OCI-M2 (cell line): ENCODE results near the gene HPCA.

Experiments
- DNase-seq: peaks from one replicate; lab custom pipeline; 2025; ENCODE audit not compliant: unreplicated experiment; lab: John Stamatoyannopoulos, UW

HPCA gene

GRCh38 chr1:32870615-32871363 is 15.5 kb upstream of the HPCA start, which contains the start of gene FNDC5:
FNDC5 (minus strand) TSS chr1:32870912.
- DNase-seq: no peak

GRCh38 chr1:32871364-32872191 is 14.7 kb upstream of the HPCA start:
- DNase-seq: no peak

- no peak for DNase-seq
These were observed 14.2 kb upstream of the HPCA start for GRCh38 chr1:32872192-32872460.

- no peak for DNase-seq
These were observed 12.8 kb upstream of the HPCA start for GRCh38 chr1:32873484-32873883.

GRCh38 chr1:32874860-32875752 is 11.2 kb upstream of the HPCA start:
- DNase-seq: no peak

GRCh38 chr1:32876341-32877210 is 9.7 kb upstream of the HPCA start:
- no peak for DNase-seq

- DNase-seq: no peak
These were observed 8.8 kb upstream of the HPCA start for GRCh38 chr1:32877211-32878110.

- DNase-seq: no peak
These were observed 8.1 kb upstream of the HPCA start for GRCh38 chr1:32878183-32878582.

- DNase-seq: no peak
These were observed 7.7 kb upstream of the HPCA start for GRCh38 chr1:32878637-32879041.

GRCh38 chr1:32881291-32881690 is 5.0 kb upstream of the HPCA start:
- no peak for DNase-seq

GRCh38 chr1:32881871-32882850 is 4.1 kb upstream of the HPCA start:
- DNase-seq: no peak

GRCh38 chr1:32883338-32884031 is 2.8 kb upstream of the HPCA start:
- DNase-seq: no peak

- DNase-seq: no peak
These were observed 2.3 kb upstream of the HPCA start for GRCh38 chr1:32884032-32884372.

- no peak for DNase-seq
These were observed 1.6 kb upstream of the HPCA start for GRCh38 chr1:32884726-32885125.

GRCh38 chr1:32885676-32886003 is 651 bp upstream of the HPCA start:
- DNase-seq: no peak

- no peak for DNase-seq
These were observed 630 bp downstream of the HPCA start for GRCh38 chr1:32886828-32887414.

GRCh38 chr1:32887623-32888022 is 1.3 kb downstream of the HPCA start:
- no peak for DNase-seq

- no peak for DNase-seq
These were observed 1.8 kb downstream of the HPCA start for GRCh38 chr1:32888134-32888533.
